Sigmoid colon (tissue), 7 donors: ENCODE measurements around the gene SHANK1. TPM values are rescaled to one million over a fixed set of nuclear protein-coding genes. Genes with fewer than 3 reads are reported as not detected.

Experiments
- DNase-seq: peaks from one replicate; pipeline ENCODE4 v3.0.0-alpha.2; 2019
- H3K27ac ChIP-seq, 4 donors: fragments of 200-600 bp; sonication (generic); one replicate each; pipeline ENCODE4 v1.5.1; 2016 to 2019; ENCODE audit warnings: mild to moderate bottlenecking in 1 of 4
- H3K27me3 ChIP-seq, 3 donors: fragments of 200-600 bp; sonication (generic); one replicate each; pipeline ENCODE4 v1.5.1; 2019; ENCODE audit warnings: mild to moderate bottlenecking in 1 of 3
- H3K36me3 ChIP-seq, 4 donors: fragments of 200-600 bp; sonication (generic); one replicate each; pipeline ENCODE4 v1.5.1; 2016 to 2019
- H3K4me1 ChIP-seq, 4 donors: fragments of 200-600 bp; sonication (generic); one replicate each; pipeline ENCODE4 v1.5.1; 2017 to 2019
- H3K4me3 ChIP-seq, 4 donors: fragments of 200-600 bp; sonication (generic); one replicate each; pipeline ENCODE4 v1.5.1; 2017 to 2019; ENCODE audit warnings: mild to moderate bottlenecking in 2 of 4, moderate library complexity in 1 of 4
- H3K9me3 ChIP-seq, 4 donors: fragments of 200-600 bp in 3 of 4; sonication (generic) in 3 of 4; one replicate each; pipeline versions ENCODE4 v1.5.1 to v1.6.1; 2013 to 2019
- EP300 ChIP-seq, 4 donors: sonication (generic); formaldehyde crosslinking; IDR thresholded peaks; one replicate each; pipeline ENCODE4 v1.6.1; 2017; ENCODE audit warnings: antibody characterized with exemption in 4 of 4
- POLR2A ChIP-seq, 2 donors: fragments of 450-650 bp; IDR thresholded peaks; one replicate each; pipeline ENCODE4 v1.6.1; 2016; ENCODE audit warnings: antibody characterized with exemption in 2 of 2, mild to moderate bottlenecking in 2 of 2, moderate library complexity in 2 of 2
- POLR2AphosphoS5 ChIP-seq, 4 donors: sonication (generic); formaldehyde crosslinking; IDR thresholded peaks; one replicate each; pipeline ENCODE4 v1.6.1; 2017; ENCODE audit warnings: antibody characterized with exemption in 4 of 4
- WGBS, 2 donors: extraction: QIAGEN DNeasy Blood & Tissue Kit; methylation state at CpG; one replicate each; pipeline ENCODE4 v1.1.7; 2013; 5-methylcytosine and 5-hydroxymethylcytosine counted together
- intact Hi-C: fragments of 100-400 bp; cut with DNase I; formaldehyde crosslinking; loops from one replicate; pipeline ENCODE4 v1.15.1; 2023
- polyA plus RNA-seq, 3 donors: library from polyadenylated mRNA; stranded (reverse); fragments of 200-250 nt; gene quantifications; one replicate each; pipeline ENCODE4 v1.2.3, GENCODE V29; 2013
- total RNA-seq, 4 donors: library from RNA; depleted of rRNA; stranded (reverse); fragments of >200 nt; gene quantifications; one replicate each; pipeline ENCODE4 v1.1.0, GENCODE V29; 2016
- TF ChIP-seq, protein P1 (sequence below), 4 experiments: fragments of 450-650 bp in 3 of 4; fragments of 200-600 bp in 1 of 4; IDR thresholded peaks; one replicate each; pipeline ENCODE4 v1.5.1; 2016 to 2019; ENCODE audit warnings: antibody characterized with exemption in 4 of 4, mild to moderate bottlenecking in 3 of 4, moderate library complexity in 2 of 4
- donor health status: healthy with polysubstance abuse.
- donor health status: Bipolar disorder and iron deficiency.
- donor health status: healthy.

Gene SHANK1
- total and polyA plus RNA-seq, 7 donors: under 0.01 to 1.2 (median 0.19) TPM; not detected in 2

- 74 to 83% methylated on average over 2 of the region's 2 CpGs for WGBS, 2 donors
- no peak overlapping the region for H3K4me3 ChIP-seq
- no peak overlapping the region for H3K27ac ChIP-seq
- no peak for DNase-seq
- no peaks in the 10 kb centered on the region for H3K4me1 ChIP-seq
- H3K36me3 ChIP-seq: no peaks in the 10 kb centered on the region
- H3K9me3 ChIP-seq: peaks cover 0 to 12% (median 2%) of the 10 kb centered on the region in 4 donors
- H3K27me3 ChIP-seq: peaks cover 0 to 76% (median 11%) of the 10 kb centered on the region in 3 donors
- TF ChIP-seq POLR2A (IDR thresholded peaks at IDR 0.05) (no peak), POLR2AphosphoS5 (IDR thresholded peaks at IDR 0.05) (no peak), EP300 (IDR thresholded peaks at IDR 0.05) (no peak)
- TF ChIP-seq, protein P1, sequence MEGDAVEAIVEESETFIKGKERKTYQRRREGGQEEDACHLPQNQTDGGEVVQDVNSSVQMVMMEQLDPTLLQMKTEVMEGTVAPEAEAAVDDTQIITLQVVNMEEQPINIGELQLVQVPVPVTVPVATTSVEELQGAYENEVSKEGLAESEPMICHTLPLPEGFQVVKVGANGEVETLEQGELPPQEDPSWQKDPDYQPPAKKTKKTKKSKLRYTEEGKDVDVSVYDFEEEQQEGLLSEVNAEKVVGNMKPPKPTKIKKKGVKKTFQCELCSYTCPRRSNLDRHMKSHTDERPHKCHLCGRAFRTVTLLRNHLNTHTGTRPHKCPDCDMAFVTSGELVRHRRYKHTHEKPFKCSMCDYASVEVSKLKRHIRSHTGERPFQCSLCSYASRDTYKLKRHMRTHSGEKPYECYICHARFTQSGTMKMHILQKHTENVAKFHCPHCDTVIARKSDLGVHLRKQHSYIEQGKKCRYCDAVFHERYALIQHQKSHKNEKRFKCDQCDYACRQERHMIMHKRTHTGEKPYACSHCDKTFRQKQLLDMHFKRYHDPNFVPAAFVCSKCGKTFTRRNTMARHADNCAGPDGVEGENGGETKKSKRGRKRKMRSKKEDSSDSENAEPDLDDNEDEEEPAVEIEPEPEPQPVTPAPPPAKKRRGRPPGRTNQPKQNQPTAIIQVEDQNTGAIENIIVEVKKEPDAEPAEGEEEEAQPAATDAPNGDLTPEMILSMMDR (IDR thresholded peaks at IDR 0.05): no peak
- intact Hi-C loops: no loop called here
Observed at GRCh38 chr19:50651174-50651573, 68.4 kb downstream of the SHANK1 start.

GRCh38 chr19:50649433-50650391, 69.9 kb downstream of the SHANK1 start, which contains the start of gene C19orf81:
C19orf81 (plus strand) TSS chr19:50649445; CDS start chr19:50649445, 0 bp downstream.
- 30 to 34% methylated on average over 7 of the region's 7 CpGs for WGBS, 2 donors
- no peak for DNase-seq
- intact Hi-C loops: no loop called here
- no peak within 1 kb of the TSS for H3K27ac ChIP-seq
- peaks cover 0 to 68% (median 0%) of the 10 kb centered on the region in 3 donors for H3K27me3 ChIP-seq
- H3K4me1 ChIP-seq: no peaks in the 10 kb centered on the region
- TF ChIP-seq POLR2AphosphoS5 (IDR thresholded peaks at IDR 0.05) (no peak), POLR2A (IDR thresholded peaks at IDR 0.05) (no peak), EP300 (IDR thresholded peaks at IDR 0.05) (no peak)
- TF ChIP-seq, protein P1 (IDR thresholded peaks at IDR 0.05): no peak
- H3K36me3 ChIP-seq: no peaks in the 10 kb centered on the region
- peaks cover 0 to 3% (median 0%) of the 10 kb centered on the region in 4 donors for H3K9me3 ChIP-seq
- no peak within 1 kb of the TSS for H3K4me3 ChIP-seq

DNA sequence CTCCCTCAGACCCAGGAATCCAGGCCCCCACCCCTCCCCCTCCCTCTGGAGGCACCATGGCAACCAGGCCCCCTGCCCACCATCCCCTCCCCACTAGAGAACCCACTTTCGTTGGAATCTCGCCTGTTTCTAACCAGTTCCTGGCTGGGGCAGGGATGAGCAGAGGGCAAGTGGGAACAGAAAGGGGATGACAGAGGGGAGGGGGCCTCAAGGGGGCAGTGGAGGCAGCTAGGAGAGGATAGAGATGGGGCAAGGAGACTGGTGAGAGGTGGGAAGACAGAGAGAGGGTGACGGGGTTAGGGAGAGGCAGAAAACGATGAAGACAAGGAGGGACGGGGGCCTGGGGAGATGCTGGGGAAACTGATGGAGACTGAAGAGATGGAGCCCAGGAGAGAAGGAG, 70.9 kb downstream of the SHANK1 start:
- 49 to 60% methylated on average over 5 of the region's 5 CpGs for WGBS, 2 donors
- intact Hi-C loops: no loop called here
- Histone ChIP-seq H3K9me3 (no peaks in the 10 kb centered on the region), H3K4me1 (no peaks in the 10 kb centered on the region), H3K27me3 (peaks cover 0 to 59% (median 0%) of the 10 kb centered on the region in 3 donors), H3K4me3 (no peak overlapping the region), H3K27ac (no peak overlapping the region), H3K36me3 (no peaks in the 10 kb centered on the region)
- DNase-seq: no peak
- TF ChIP-seq POLR2AphosphoS5 (IDR thresholded peaks at IDR 0.05): no peak
- TF ChIP-seq, protein P1 (IDR thresholded peaks at IDR 0.05): no peak
- TF ChIP-seq POLR2A (IDR thresholded peaks at IDR 0.05): no peak
- TF ChIP-seq EP300 (IDR thresholded peaks at IDR 0.05): no peak

DNA sequence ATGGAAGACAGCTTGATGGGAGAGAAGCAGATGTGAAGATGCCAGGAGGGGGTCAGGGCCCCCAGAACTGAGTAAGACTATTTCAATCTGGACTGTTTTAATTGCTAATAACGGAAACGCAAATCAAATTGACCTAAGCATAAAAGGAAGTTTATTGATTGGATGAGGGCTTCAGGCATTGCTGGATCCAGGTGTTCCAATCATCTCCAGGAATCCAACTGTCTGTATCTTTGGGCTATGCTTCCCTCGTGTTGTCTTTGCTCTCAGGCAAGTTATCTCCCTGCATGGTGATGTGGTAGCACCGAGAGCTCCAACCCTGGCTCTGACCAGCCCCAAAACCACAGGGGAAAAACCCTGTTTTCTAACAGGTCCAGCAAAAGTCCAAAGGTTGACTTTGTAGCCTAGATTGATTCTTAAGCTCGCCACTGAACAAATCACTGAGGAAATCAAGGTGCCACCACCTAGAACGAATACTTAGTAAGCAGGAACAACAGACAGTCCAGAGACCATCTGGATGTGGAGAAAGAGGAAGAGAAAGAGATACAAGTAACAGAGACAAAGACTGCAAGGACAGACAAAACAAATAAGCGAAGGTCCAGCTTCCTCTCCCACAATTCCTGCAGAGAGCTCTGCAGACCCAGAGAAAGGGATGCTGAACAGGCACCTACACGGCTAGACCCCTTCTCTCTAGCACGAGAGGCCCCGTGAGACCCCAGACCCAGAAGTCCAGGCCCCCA, 71.6 kb downstream of the SHANK1 start:
- intact Hi-C loops: no loop called here
- Histone ChIP-seq H3K27me3 (peaks cover 0 to 54% (median 0%) of the 10 kb centered on the region in 3 donors), H3K27ac (no peak overlapping the region), H3K9me3 (no peaks in the 10 kb centered on the region), H3K4me3 (no peak overlapping the region), H3K4me1 (no peaks in the 10 kb centered on the region), H3K36me3 (no peaks in the 10 kb centered on the region)
- 60 to 73% methylated on average over 10 of the region's 10 CpGs for WGBS, 2 donors
- DNase-seq: no peak
- TF ChIP-seq POLR2A (IDR thresholded peaks at IDR 0.05) (no peak), POLR2AphosphoS5 (IDR thresholded peaks at IDR 0.05) (no peak), EP300 (IDR thresholded peaks at IDR 0.05) (no peak)
- TF ChIP-seq, protein P1 (IDR thresholded peaks at IDR 0.05): no peak
